ENCODE results near the gene CSMD2. TPM values are rescaled to one million over a fixed set of nuclear protein-coding genes. Genes with fewer than 3 reads are reported as not detected.
A peak's percentile ranks its signal among the peaks of the same experiment; 100 is the strongest.

CSMD2 gene
- total RNA-seq, 2 donors from 2014 or later, result 0.62 to 2.8 TPM

GRCh38 chr1:34149501-34149900 is 15.5 kb downstream of the CSMD2 start:
- H3K4me1 Mint-ChIP-seq, result peaks cover 15% of the 10 kb centered on the region
- H3K4me3 Mint-ChIP-seq, result no peak overlapping the region

GRCh38 chr1:34147301-34147700 is 17.7 kb downstream of the CSMD2 start:
- Mint-ChIP-seq H3K9me3 (no peaks in the 10 kb centered on the region), H3K27ac (peak overlapping the region; percentile 37), H3K27me3 (ENCODE audit: insufficient read depth) (peaks cover 76% of the 10 kb centered on the region), H3K4me1 (peaks cover 15% of the 10 kb centered on the region), H3K36me3 (ENCODE audit: low read depth) (no peaks in the 10 kb centered on the region), H3K4me3 (no peak overlapping the region)
- Histone ChIP-seq H3K9ac (ENCODE audit: extremely low read depth, low read length, poor library complexity, severe bottlenecking) (no peak overlapping the region), H3K9me3 (ENCODE audit: control insufficient read depth, low read length) (no peaks in the 10 kb centered on the region), H3K4me3 (ENCODE audit: low read length) (no peak overlapping the region), H3K36me3 (ENCODE audit: control insufficient read depth, insufficient read depth, low read length) (no peaks in the 10 kb centered on the region), H3K27ac (ENCODE audit: low read depth, low read length) (no peak overlapping the region), H3K4me1 (ENCODE audit: control insufficient read depth, insufficient read depth, low read length) (peaks cover 2% of the 10 kb centered on the region), H3K27me3 (ENCODE audit: control insufficient read depth, insufficient read depth, low read length, poor library complexity, severe bottlenecking) (peaks cover 34% of the 10 kb centered on the region)
- peak; percentile 78 for DNase-seq
- 57 to 66% methylated on average over 2 to 4 of the region's 4 CpGs for WGBS, 2 experiments (ENCODE audit: insufficient coverage in 1 of 2, insufficient read length in 1 of 2)
- no peak for TF ChIP-seq CTCF (conservative IDR thresholded peaks at IDR 0.05)

More at GRCh38 chr1:34149501-34149900, 15.5 kb downstream of the CSMD2 start:
- TF ChIP-seq CTCF (conservative IDR thresholded peaks at IDR 0.05), result no peak
- Histone ChIP-seq H3K4me1 (ENCODE audit: control insufficient read depth, insufficient read depth, low read length) (peaks cover 2% of the 10 kb centered on the region), H3K27ac (ENCODE audit: low read depth, low read length) (no peak overlapping the region), H3K27me3 (ENCODE audit: control insufficient read depth, insufficient read depth, low read length, poor library complexity, severe bottlenecking) (peaks cover 39% of the 10 kb centered on the region), H3K4me3 (ENCODE audit: low read length) (no peak overlapping the region), H3K36me3 (ENCODE audit: control insufficient read depth, insufficient read depth, low read length) (no peaks in the 10 kb centered on the region), H3K9me3 (ENCODE audit: control insufficient read depth, low read length) (no peaks in the 10 kb centered on the region), H3K9ac (ENCODE audit: extremely low read depth, low read length, poor library complexity, severe bottlenecking) (no peak overlapping the region)
- Mint-ChIP-seq H3K27me3 (ENCODE audit: insufficient read depth) (peaks cover 89% of the 10 kb centered on the region), H3K36me3 (ENCODE audit: low read depth) (no peaks in the 10 kb centered on the region), H3K9me3 (no peaks in the 10 kb centered on the region), H3K27ac (peak overlapping the region; percentile 52)
- DNase-seq, result peak; percentile 86
- WGBS, 2 experiments (ENCODE audit: insufficient coverage in 1 of 2, insufficient read length in 1 of 2), result 21% methylated on average over 3 of the region's 3 CpGs; no CpG with 5 or more reads in 1 of the 2 experiments

- Histone ChIP-seq H3K4me1 (ENCODE audit: control insufficient read depth, insufficient read depth, low read length) (peaks cover 2% of the 10 kb centered on the region), H3K36me3 (ENCODE audit: control insufficient read depth, insufficient read depth, low read length) (no peaks in the 10 kb centered on the region), H3K9ac (ENCODE audit: extremely low read depth, low read length, poor library complexity, severe bottlenecking) (no peak overlapping the region), H3K4me3 (ENCODE audit: low read length) (no peak overlapping the region), H3K9me3 (ENCODE audit: control insufficient read depth, low read length) (no peaks in the 10 kb centered on the region), H3K27ac (ENCODE audit: low read depth, low read length) (no peak overlapping the region), H3K27me3 (ENCODE audit: control insufficient read depth, insufficient read depth, low read length, poor library complexity, severe bottlenecking) (peaks cover 15% of the 10 kb centered on the region)
- H3K9me3 Mint-ChIP-seq, result no peaks in the 10 kb centered on the region
- H3K36me3 Mint-ChIP-seq (ENCODE audit: low read depth), result no peaks in the 10 kb centered on the region
- 90 to 92% methylated on average over 3 to 6 of the region's 6 CpGs for WGBS, 2 experiments (ENCODE audit: insufficient coverage in 1 of 2, insufficient read length in 1 of 2)
- H3K27ac Mint-ChIP-seq, result no peak overlapping the region
- H3K27me3 Mint-ChIP-seq (ENCODE audit: insufficient read depth), result peaks cover 55% of the 10 kb centered on the region
- peaks cover 15% of the 10 kb centered on the region for H3K4me1 Mint-ChIP-seq
- H3K4me3 Mint-ChIP-seq, result no peak overlapping the region
- no peak for DNase-seq
- TF ChIP-seq CTCF (conservative IDR thresholded peaks at IDR 0.05), result no peak
These were observed 20.3 kb downstream of the CSMD2 start for GRCh38 chr1:34144766-34145165.
